Measurements from ENCODE around the gene CBX6. TPM values are rescaled to one million over a fixed set of nuclear protein-coding genes. Genes with fewer than 3 reads are reported as not detected.
A peak's percentile ranks its signal among the peaks of the same experiment; 100 is the strongest.

Gene CBX6
- total and polyA plus RNA-seq, 2 donors from 2014 or later = 24.9 to 113 TPM

GRCh38 chr22:38868286-38868721 is 3.7 kb downstream of the CBX6 start:
- intact Hi-C loops (cut with DNase I) = loop anchor here (10.0 kb wide), 2 partner anchors 136 to 246 kb away; no protein-coding TSS in a partner anchor
- Histone ChIP-seq H3K9ac (ENCODE audit: low read length in 3 of 3) (no peak overlapping the region), H3K27me3 (ENCODE audit: control insufficient read depth, insufficient read depth, low read length) (no peaks in the 10 kb centered on the region), H3K4me1 (ENCODE audit: control insufficient read depth in 2 of 3, insufficient read depth in 2 of 3, low read depth in 1 of 3, low read length in 3 of 3) (peaks cover 0 to 25% (median 9%) of the 10 kb centered on the region in 3 donors), H3K4me3 (ENCODE audit: low read length in 3 of 3) (no peak overlapping the region), H3K36me3 (ENCODE audit: control insufficient read depth in 2 of 3, insufficient read depth in 3 of 3, low read length in 3 of 3) (peaks cover 0 to 3% (median 3%) of the 10 kb centered on the region in 3 donors), H3K9me3 (ENCODE audit: control insufficient read depth in 2 of 3, insufficient read depth in 1 of 3, low read length in 3 of 3) (no peaks in the 10 kb centered on the region), H3K27ac (ENCODE audit: low read depth in 2 of 2, low read length in 2 of 2) (no peak overlapping the region)
- TF ChIP-seq CTCF (IDR thresholded peaks at IDR 0.05; ENCODE audit: borderline replicate concordance, extremely low read depth, insufficient read depth) = no peak
- DNase-seq (no peak), FAIRE-seq (no peak)

GRCh38 chr22:38867471-38868285 is 4.3 kb downstream of the CBX6 start:
- intact Hi-C loops (cut with DNase I) = loop anchor here (10.0 kb wide), 2 partner anchors 137 to 247 kb away; no protein-coding TSS in a partner anchor
- H3K27me3 ChIP-seq (ENCODE audit: control insufficient read depth, insufficient read depth, low read length) = no peaks in the 10 kb centered on the region
- FAIRE-seq = no peak
- no peak overlapping the region for H3K4me3 ChIP-seq (ENCODE audit: low read length in 3 of 3)
- no peak overlapping the region for H3K9ac ChIP-seq (ENCODE audit: low read length in 3 of 3)
- peaks cover 0 to 3% (median 3%) of the 10 kb centered on the region in 3 donors for H3K36me3 ChIP-seq (ENCODE audit: control insufficient read depth in 2 of 3, insufficient read depth in 3 of 3, low read length in 3 of 3)
- H3K9me3 ChIP-seq (ENCODE audit: control insufficient read depth in 2 of 3, insufficient read depth in 1 of 3, low read length in 3 of 3) = no peaks in the 10 kb centered on the region
- no peak for TF ChIP-seq CTCF (IDR thresholded peaks at IDR 0.05; ENCODE audit: borderline replicate concordance, extremely low read depth, insufficient read depth)
- peak in 1 of 5 donors; percentile 47 for DNase-seq
- peaks cover 0 to 23% (median 7%) of the 10 kb centered on the region in 3 donors for H3K4me1 ChIP-seq (ENCODE audit: control insufficient read depth in 2 of 3, insufficient read depth in 2 of 3, low read depth in 1 of 3, low read length in 3 of 3)
- no peak overlapping the region for H3K27ac ChIP-seq (ENCODE audit: low read depth in 2 of 2, low read length in 2 of 2)

GRCh38 chr22:38867124-38867455 is 4.9 kb downstream of the CBX6 start:
- intact Hi-C loops (cut with DNase I) = loop anchor here (10.0 kb wide), 2 partner anchors 138 to 248 kb away; no protein-coding TSS in a partner anchor
- no peak for DNase-seq
- H3K36me3 ChIP-seq (ENCODE audit: control insufficient read depth in 2 of 3, insufficient read depth in 3 of 3, low read length in 3 of 3) = peaks cover 0 to 3% (median 3%) of the 10 kb centered on the region in 3 donors
- no peak overlapping the region for H3K27ac ChIP-seq (ENCODE audit: low read depth in 2 of 2, low read length in 2 of 2)
- H3K9me3 ChIP-seq (ENCODE audit: control insufficient read depth in 2 of 3, insufficient read depth in 1 of 3, low read length in 3 of 3) = no peaks in the 10 kb centered on the region
- no peaks in the 10 kb centered on the region for H3K27me3 ChIP-seq (ENCODE audit: control insufficient read depth, insufficient read depth, low read length)
- no peak overlapping the region for H3K4me3 ChIP-seq (ENCODE audit: low read length in 3 of 3)
- no peak for TF ChIP-seq CTCF (IDR thresholded peaks at IDR 0.05; ENCODE audit: borderline replicate concordance, extremely low read depth, insufficient read depth)
- no peak overlapping the region for H3K9ac ChIP-seq (ENCODE audit: low read length in 3 of 3)
- peaks cover 0 to 23% (median 7%) of the 10 kb centered on the region in 3 donors for H3K4me1 ChIP-seq (ENCODE audit: control insufficient read depth in 2 of 3, insufficient read depth in 2 of 3, low read depth in 1 of 3, low read length in 3 of 3)
- no peak for FAIRE-seq

Measured in kidney (tissue), 14 donors.